GM19328 (cell line): ENCODE results near the gene SYAP1.
"Not testable (repeated sequence)": the region's sequence is repeated elsewhere in the genome, so short reads cannot be mapped to it uniquely, and the experiment has no call there.

Experiments used
- ATAC-seq: cut with Tn5 transposase; IDR thresholded peaks from one replicate; pipeline ENCODE4 v1.9.1; 2021; ENCODE audit warnings: mild to moderate bottlenecking, moderate library complexity; ENCODE audit not compliant: unreplicated experiment

Gene SYAP1

GRCh38 chrX:16722481-16722880 lies 3.1 kb downstream of the SYAP1 start:
- no peak for ATAC-seq

- ATAC-seq, result no peak
These were observed 5.7 kb downstream of the SYAP1 start for GRCh38 chrX:16725072-16725471.

GRCh38 chrX:16726347-16726988 lies 7.1 kb downstream of the SYAP1 start:
- not testable (repeated sequence) for ATAC-seq

- no peak for ATAC-seq
These were observed 8.2 kb downstream of the SYAP1 start for GRCh38 chrX:16727637-16728036.

GRCh38 chrX:16730450-16730849 lies 11.0 kb downstream of the SYAP1 start:
- ATAC-seq, result no peak

- ATAC-seq, result no peak
These were observed 13.6 kb downstream of the SYAP1 start for GRCh38 chrX:16733013-16733412.

GRCh38 chrX:16737024-16737423 lies 17.6 kb downstream of the SYAP1 start:
- no peak for ATAC-seq

- ATAC-seq, result no peak
These were observed 20.2 kb downstream of the SYAP1 start for GRCh38 chrX:16739574-16739973.

- no peak for ATAC-seq
These were observed 24.4 kb downstream of the SYAP1 start for GRCh38 chrX:16743604-16744325.

GRCh38 chrX:16745102-16745501 lies 25.7 kb downstream of the SYAP1 start:
- no peak for ATAC-seq

- no peak for ATAC-seq
These were observed 26.2 kb downstream of the SYAP1 start for GRCh38 chrX:16745659-16746058.

- no peak for ATAC-seq
These were observed 29.0 kb downstream of the SYAP1 start for GRCh38 chrX:16748425-16748824.

- no peak for ATAC-seq
These were observed 30.7 kb downstream of the SYAP1 start for GRCh38 chrX:16750136-16750535.

- ATAC-seq, result no peak
These were observed 34.6 kb downstream of the SYAP1 start for GRCh38 chrX:16754019-16754418.

- ATAC-seq, result no peak
These were observed 37.3 kb downstream of the SYAP1 start for GRCh38 chrX:16756724-16757123.

- ATAC-seq, result not testable (repeated sequence)
These were observed 42.1 kb downstream of the SYAP1 start for GRCh38 chrX:16761500-16761899.

- no peak for ATAC-seq
These were observed 43.2 kb downstream of the SYAP1 start for GRCh38 chrX:16762579-16762978.

GRCh38 chrX:16765594-16765993 lies 46.2 kb downstream of the SYAP1 start:
- no peak for ATAC-seq

GRCh38 chrX:16770970-16771482 lies 51.6 kb downstream of the SYAP1 start:
- ATAC-seq, result no peak

GRCh38 chrX:16771483-16772398 lies 52.3 kb downstream of the SYAP1 start:
- ATAC-seq, result no peak

GRCh38 chrX:16772460-16772859 lies 53.0 kb downstream of the SYAP1 start:
- no peak for ATAC-seq
